Suprapubic skin (tissue), 4 donors: Measurements from ENCODE around the gene NFIC. TPM values are rescaled to one million over a fixed set of nuclear protein-coding genes. Genes with fewer than 3 reads are reported as not detected.

Experiments
- DNase-seq, 2 donors: peaks; one replicate each; pipeline ENCODE4 v3.0.0-alpha.2; 2019; ENCODE audit warnings: low spot score in 2 of 2
- H3K27ac ChIP-seq: fragments of 200-600 bp; sonication (generic); one replicate; pipeline ENCODE4 v1.5.1; 2019
- H3K27me3 ChIP-seq: fragments of 200-600 bp; sonication (generic); one replicate; pipeline ENCODE4 v1.5.1; 2019
- H3K36me3 ChIP-seq: fragments of 200-600 bp; sonication (generic); one replicate; pipeline ENCODE4 v1.5.1; 2019
- H3K4me1 ChIP-seq: fragments of 200-600 bp; sonication (generic); one replicate; pipeline ENCODE4 v1.5.1; 2019
- H3K4me3 ChIP-seq: fragments of 200-600 bp; sonication (generic); one replicate; pipeline ENCODE4 v1.5.1; 2019; ENCODE audit warnings: mild to moderate bottlenecking
- H3K9me3 ChIP-seq: fragments of 200-600 bp; sonication (generic); one replicate; pipeline ENCODE4 v1.5.1; 2019
- EP300 ChIP-seq: sonication (generic); formaldehyde crosslinking; IDR thresholded peaks from one replicate; pipeline ENCODE4 v1.6.1; 2017; ENCODE audit warnings: antibody characterized with exemption
- POLR2A ChIP-seq, 2 donors: fragments of 450-650 bp; IDR thresholded peaks; one replicate each; pipeline ENCODE4 v1.6.1; 2017; ENCODE audit warnings: antibody characterized with exemption in 2 of 2, mild to moderate bottlenecking in 2 of 2, moderate library complexity in 2 of 2
- POLR2AphosphoS5 ChIP-seq, 3 donors: sonication (generic); formaldehyde crosslinking; IDR thresholded peaks; one replicate each; pipeline ENCODE4 v1.6.1; 2017; ENCODE audit warnings: antibody characterized with exemption in 3 of 3
- WGBS: methylation state at CpG from one replicate; pipeline ENCODE4 v1.1.5; 2018; 5-methylcytosine and 5-hydroxymethylcytosine counted together
- total RNA-seq, 4 donors: library from RNA; depleted of rRNA; stranded (reverse); fragments of >200 nt; gene quantifications; one replicate each; pipeline ENCODE4 v1.1.0, GENCODE V29; 2016
- TF ChIP-seq, protein P1 (sequence below), 2 donors: fragments of 200-600 bp in 1 of 2; fragments of 450-650 bp in 1 of 2; sonication (generic) in 1 of 2; IDR thresholded peaks; one replicate each; pipeline ENCODE4 v1.5.1; 2016 to 2019; ENCODE audit warnings: antibody characterized with exemption in 2 of 2, mild to moderate bottlenecking in 1 of 2, moderate library complexity in 1 of 2

The NFIC gene
- total RNA-seq, 4 donors from 2014 or later = 135 to 234 (median 194) TPM

GRCh38 chr19:3480383-3481091 is 114.2 kb downstream of the NFIC start, which contains the start of gene SMIM24:
TSS of gene SMIM24 (minus strand) at chr19:3480525. CDS start at chr19:3480463, 62 bp downstream.
- Histone ChIP-seq H3K27me3 (peaks cover 59% of the 10 kb centered on the region), H3K4me1 (no peaks in the 10 kb centered on the region), H3K4me3 (no peak within 1 kb of the TSS), H3K9me3 (no peaks in the 10 kb centered on the region), H3K27ac (no peak within 1 kb of the TSS), H3K36me3 (no peaks in the 10 kb centered on the region)
- TF ChIP-seq, protein P1, sequence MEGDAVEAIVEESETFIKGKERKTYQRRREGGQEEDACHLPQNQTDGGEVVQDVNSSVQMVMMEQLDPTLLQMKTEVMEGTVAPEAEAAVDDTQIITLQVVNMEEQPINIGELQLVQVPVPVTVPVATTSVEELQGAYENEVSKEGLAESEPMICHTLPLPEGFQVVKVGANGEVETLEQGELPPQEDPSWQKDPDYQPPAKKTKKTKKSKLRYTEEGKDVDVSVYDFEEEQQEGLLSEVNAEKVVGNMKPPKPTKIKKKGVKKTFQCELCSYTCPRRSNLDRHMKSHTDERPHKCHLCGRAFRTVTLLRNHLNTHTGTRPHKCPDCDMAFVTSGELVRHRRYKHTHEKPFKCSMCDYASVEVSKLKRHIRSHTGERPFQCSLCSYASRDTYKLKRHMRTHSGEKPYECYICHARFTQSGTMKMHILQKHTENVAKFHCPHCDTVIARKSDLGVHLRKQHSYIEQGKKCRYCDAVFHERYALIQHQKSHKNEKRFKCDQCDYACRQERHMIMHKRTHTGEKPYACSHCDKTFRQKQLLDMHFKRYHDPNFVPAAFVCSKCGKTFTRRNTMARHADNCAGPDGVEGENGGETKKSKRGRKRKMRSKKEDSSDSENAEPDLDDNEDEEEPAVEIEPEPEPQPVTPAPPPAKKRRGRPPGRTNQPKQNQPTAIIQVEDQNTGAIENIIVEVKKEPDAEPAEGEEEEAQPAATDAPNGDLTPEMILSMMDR (IDR thresholded peaks at IDR 0.05) = no peak
- TF ChIP-seq POLR2AphosphoS5 (IDR thresholded peaks at IDR 0.05) = no peak
- no peak for TF ChIP-seq POLR2A (IDR thresholded peaks at IDR 0.05)
- no peak for DNase-seq
- WGBS = 83% methylated on average over 9 of the region's 27 CpGs

DNA sequence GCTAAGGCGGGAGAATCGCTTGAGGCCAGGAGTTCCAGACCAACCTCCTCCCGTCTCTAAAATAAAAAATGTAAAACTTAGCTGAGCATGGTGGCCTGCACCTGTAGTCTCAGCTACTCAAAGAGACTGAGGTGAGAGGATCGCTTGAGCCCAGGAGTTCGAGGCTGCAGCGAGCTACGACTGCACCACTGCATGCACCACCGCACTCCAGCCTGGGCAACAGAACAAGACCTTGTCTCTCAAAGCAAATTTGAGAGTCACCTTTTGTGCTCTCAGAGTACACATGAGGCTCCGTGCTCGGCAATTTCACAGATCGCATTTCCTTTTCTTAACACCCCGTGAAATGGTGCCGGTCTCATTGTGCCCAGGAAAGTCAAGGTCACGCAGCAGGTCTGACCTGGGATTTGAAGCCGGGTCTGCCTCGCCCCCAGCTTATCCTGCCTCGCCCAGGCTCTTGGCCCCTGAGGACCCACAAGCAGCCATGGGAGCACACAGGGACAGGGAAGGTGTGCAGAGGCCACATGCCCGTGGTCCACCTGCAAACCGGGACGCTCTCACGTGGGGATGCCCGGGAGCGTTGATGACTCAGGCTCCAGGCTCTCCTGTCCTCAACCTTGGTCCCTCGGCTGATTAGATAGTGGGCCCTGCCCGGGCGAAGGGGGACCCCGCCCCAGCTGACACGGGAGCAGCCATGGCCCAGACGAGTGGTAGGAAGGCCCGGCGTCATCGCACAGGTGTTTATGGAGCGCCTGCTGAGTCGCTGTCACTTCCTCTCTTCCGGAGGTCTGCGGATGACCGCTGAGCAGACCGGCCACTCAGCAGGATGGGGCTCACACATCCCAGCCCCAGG is 115.1 kb downstream of the NFIC start:
- WGBS = 75% methylated on average over 18 of the region's 38 CpGs
- peaks cover 59% of the 10 kb centered on the region for H3K27me3 ChIP-seq
- DNase-seq = no peak
- no peak overlapping the region for H3K27ac ChIP-seq
- no peaks in the 10 kb centered on the region for H3K9me3 ChIP-seq
- H3K4me1 ChIP-seq = no peaks in the 10 kb centered on the region
- no peaks in the 10 kb centered on the region for H3K36me3 ChIP-seq
- no peak overlapping the region for H3K4me3 ChIP-seq
- no peak for TF ChIP-seq POLR2AphosphoS5 (IDR thresholded peaks at IDR 0.05)
- no peak for TF ChIP-seq POLR2A (IDR thresholded peaks at IDR 0.05)
- no peak for TF ChIP-seq EP300
- TF ChIP-seq, protein P1 (IDR thresholded peaks at IDR 0.05) = no peak

DNA sequence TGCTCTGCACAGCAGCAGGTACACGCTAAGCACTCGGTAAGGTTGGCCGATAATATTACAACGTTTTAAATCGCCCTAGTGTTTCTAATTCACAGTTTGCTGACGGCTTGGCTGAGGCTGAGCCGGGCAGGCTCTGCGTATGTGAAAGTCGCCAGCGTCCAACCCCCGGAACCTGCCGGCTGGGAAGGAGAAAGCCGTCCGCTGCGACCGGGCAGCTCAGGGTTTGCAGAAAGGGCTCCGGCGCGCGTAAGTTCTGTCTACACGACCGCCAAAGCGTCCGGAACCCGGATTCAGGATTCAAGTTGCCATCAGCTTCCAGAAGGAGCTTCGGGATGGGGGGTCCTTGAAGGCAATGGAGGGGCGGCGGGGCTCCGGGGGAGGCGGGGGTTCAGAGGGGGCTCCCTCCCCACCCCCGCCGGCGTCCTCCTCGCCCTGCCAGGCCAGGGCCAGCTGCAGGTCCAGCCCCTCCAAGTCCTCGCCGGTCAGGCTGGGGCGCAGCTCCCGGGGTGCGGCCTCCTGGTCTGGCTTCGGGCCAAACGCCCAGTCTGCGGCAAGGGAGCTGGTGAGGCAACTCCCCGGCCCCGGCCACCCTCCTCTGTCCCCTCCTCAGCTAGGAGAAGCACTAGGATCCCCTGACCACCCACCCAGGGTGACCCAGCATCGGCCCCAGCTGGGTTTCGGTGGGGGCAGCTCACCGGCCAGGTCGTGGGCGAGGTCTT is 116.3 kb downstream of the NFIC start:
- TF ChIP-seq, protein P1 (IDR thresholded peaks at IDR 0.05) = no peak
- TF ChIP-seq POLR2A (IDR thresholded peaks at IDR 0.05) (no peak), POLR2AphosphoS5 (IDR thresholded peaks at IDR 0.05) (no peak), EP300 (no peak)
- no peak overlapping the region for H3K27ac ChIP-seq
- H3K9me3 ChIP-seq = no peaks in the 10 kb centered on the region
- no peaks in the 10 kb centered on the region for H3K36me3 ChIP-seq
- H3K27me3 ChIP-seq = peaks cover 59% of the 10 kb centered on the region
- WGBS = 69% methylated on average over 14 of the region's 49 CpGs
- no peak overlapping the region for H3K4me3 ChIP-seq
- no peaks in the 10 kb centered on the region for H3K4me1 ChIP-seq
- no peak for DNase-seq

DNA sequence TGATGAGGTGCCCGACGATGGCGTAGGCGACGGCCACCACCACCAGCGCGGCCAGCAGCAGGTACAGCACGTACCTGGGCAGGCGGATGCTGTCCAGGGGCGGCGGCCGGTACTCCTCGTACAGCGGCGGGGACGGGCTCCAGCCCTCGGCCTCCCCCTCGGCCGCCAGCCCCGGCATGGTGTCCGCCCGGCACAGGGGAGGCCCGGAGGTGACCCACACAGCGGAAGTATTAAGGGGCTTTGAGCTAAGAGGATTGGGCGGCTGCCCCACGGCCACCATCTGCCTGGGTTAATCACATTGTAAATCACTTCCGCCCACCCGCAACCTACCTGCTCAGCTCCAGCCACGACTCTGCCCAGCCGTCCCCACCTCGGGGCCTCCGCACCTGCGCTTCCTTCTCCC is 116.8 kb downstream of the NFIC start, which contains the start of gene SMIM44:
SMIM44 (minus strand) TSS at position 216 of the 403 bp plus-strand sequence; CDS start at position 178, 38 bp downstream.
- DNase-seq = no peak
- no peaks in the 10 kb centered on the region for H3K36me3 ChIP-seq
- no peaks in the 10 kb centered on the region for H3K9me3 ChIP-seq
- no peak within 1 kb of the TSS for H3K4me3 ChIP-seq
- WGBS = 41% methylated on average over 11 of the region's 33 CpGs
- H3K27ac ChIP-seq = no peak within 1 kb of the TSS
- peaks cover 59% of the 10 kb centered on the region for H3K27me3 ChIP-seq
- TF ChIP-seq POLR2AphosphoS5 (IDR thresholded peaks at IDR 0.05) (no peak), POLR2A (IDR thresholded peaks at IDR 0.05) (no peak), EP300 (no peak)
- TF ChIP-seq, protein P1 (IDR thresholded peaks at IDR 0.05) = no peak
- H3K4me1 ChIP-seq = no peaks in the 10 kb centered on the region
